ENCODE results near the gene KAZN.

Gene KAZN

GRCh38 chr1:15068997-15069396 lies 470.5 kb downstream of the KAZN start:
- no peaks in the 10 kb centered on the region for H3K27me3 Mint-ChIP-seq
- H3K9me3 Mint-ChIP-seq: no peaks in the 10 kb centered on the region
- DNase-seq (no peak), ATAC-seq (no peak)
- H3K27ac Mint-ChIP-seq: no peak overlapping the region
- H3K4me1 Mint-ChIP-seq: peaks cover 2% of the 10 kb centered on the region
- no peak overlapping the region for H3K4me3 Mint-ChIP-seq
- no peaks in the 10 kb centered on the region for H3K36me3 Mint-ChIP-seq (ENCODE audit: low read depth)

GRCh38 chr1:15070145-15070748 lies 471.8 kb downstream of the KAZN start:
- H3K4me1 Mint-ChIP-seq: peaks cover 2% of the 10 kb centered on the region
- no peak for DNase-seq
- no peaks in the 10 kb centered on the region for H3K9me3 Mint-ChIP-seq
- H3K27me3 Mint-ChIP-seq: no peaks in the 10 kb centered on the region
- no peak overlapping the region for H3K4me3 Mint-ChIP-seq
- H3K36me3 Mint-ChIP-seq (ENCODE audit: low read depth): no peaks in the 10 kb centered on the region
- no peak for ATAC-seq
- no peak overlapping the region for H3K27ac Mint-ChIP-seq

GRCh38 chr1:15071936-15072335 lies 473.5 kb downstream of the KAZN start:
- H3K27me3 Mint-ChIP-seq: no peaks in the 10 kb centered on the region
- H3K27ac Mint-ChIP-seq: no peak overlapping the region
- no peaks in the 10 kb centered on the region for H3K4me1 Mint-ChIP-seq
- no peaks in the 10 kb centered on the region for H3K9me3 Mint-ChIP-seq
- no peak for DNase-seq
- no peaks in the 10 kb centered on the region for H3K36me3 Mint-ChIP-seq (ENCODE audit: low read depth)
- ATAC-seq: no peak
- no peak overlapping the region for H3K4me3 Mint-ChIP-seq

- no peaks in the 10 kb centered on the region for H3K9me3 Mint-ChIP-seq
- no peaks in the 10 kb centered on the region for H3K36me3 Mint-ChIP-seq (ENCODE audit: low read depth)
- ATAC-seq (no peak), DNase-seq (no peak)
- no peak overlapping the region for H3K27ac Mint-ChIP-seq
- H3K27me3 Mint-ChIP-seq: peaks cover 2% of the 10 kb centered on the region
- H3K4me1 Mint-ChIP-seq: no peaks in the 10 kb centered on the region
- no peak overlapping the region for H3K4me3 Mint-ChIP-seq
These were observed 475.4 kb downstream of the KAZN start for GRCh38 chr1:15073799-15074308.

DNA sequence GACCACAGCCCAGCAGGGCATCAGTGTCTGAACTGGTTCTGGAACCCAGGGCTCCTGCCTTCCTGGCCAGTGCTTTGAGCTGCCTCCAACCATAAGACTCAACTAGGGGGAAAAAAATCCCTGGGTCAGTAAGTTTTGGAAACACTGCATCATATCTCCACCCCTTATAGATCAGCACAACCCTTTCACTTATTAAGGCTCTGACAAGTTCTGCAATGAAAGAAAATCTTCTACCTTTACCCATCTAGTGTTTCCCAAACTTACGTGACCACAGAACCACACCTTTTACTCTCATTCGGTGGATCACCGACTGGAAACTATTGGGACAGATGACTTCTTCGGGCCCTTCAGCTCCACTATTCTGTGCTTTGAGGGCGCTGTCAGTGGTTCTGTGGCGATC lies 476.7 kb downstream of the KAZN start:
- Mint-ChIP-seq H3K36me3 (ENCODE audit: low read depth) (no peaks in the 10 kb centered on the region), H3K27ac (no peak overlapping the region), H3K4me3 (no peak overlapping the region), H3K27me3 (peaks cover 2% of the 10 kb centered on the region), H3K4me1 (no peaks in the 10 kb centered on the region), H3K9me3 (no peaks in the 10 kb centered on the region)
- DNase-seq: no peak
- no peak for ATAC-seq

- H3K27me3 Mint-ChIP-seq: peaks cover 2% of the 10 kb centered on the region
- H3K36me3 Mint-ChIP-seq (ENCODE audit: low read depth): no peaks in the 10 kb centered on the region
- H3K4me3 Mint-ChIP-seq: no peak overlapping the region
- no peaks in the 10 kb centered on the region for H3K9me3 Mint-ChIP-seq
- H3K27ac Mint-ChIP-seq: no peak overlapping the region
- H3K4me1 Mint-ChIP-seq: no peaks in the 10 kb centered on the region
- ATAC-seq (no peak), DNase-seq (no peak)
These were observed 477.3 kb downstream of the KAZN start for GRCh38 chr1:15075817-15076216.

DNA sequence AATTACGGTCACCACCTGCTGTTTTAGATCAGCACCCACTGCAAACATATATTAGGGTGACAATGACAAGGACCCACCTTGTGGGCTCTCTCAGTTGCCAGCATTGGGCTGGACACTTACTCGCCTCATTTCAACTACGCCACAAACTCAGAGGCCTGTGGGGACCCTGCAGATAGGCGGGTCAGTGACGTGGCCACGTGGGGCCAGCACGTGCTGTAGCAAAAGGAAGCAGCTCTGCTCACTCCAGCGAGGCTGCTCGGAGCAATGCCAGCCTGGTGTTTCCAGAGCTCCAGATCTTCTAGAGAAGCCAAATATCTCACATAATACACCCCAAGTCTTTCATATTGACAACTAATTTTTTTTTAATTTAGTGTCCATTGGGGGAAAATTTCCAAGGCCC lies 478.3 kb downstream of the KAZN start:
- Mint-ChIP-seq H3K36me3 (ENCODE audit: low read depth) (no peaks in the 10 kb centered on the region), H3K27ac (no peak overlapping the region), H3K4me1 (no peaks in the 10 kb centered on the region), H3K27me3 (peaks cover 2% of the 10 kb centered on the region), H3K9me3 (no peaks in the 10 kb centered on the region), H3K4me3 (no peak overlapping the region)
- no peak for ATAC-seq
- no peak for DNase-seq

GRCh38 chr1:15077384-15077783 lies 478.9 kb downstream of the KAZN start:
- Mint-ChIP-seq H3K27me3 (peaks cover 2% of the 10 kb centered on the region), H3K4me3 (no peak overlapping the region), H3K4me1 (no peaks in the 10 kb centered on the region), H3K9me3 (no peaks in the 10 kb centered on the region), H3K27ac (no peak overlapping the region), H3K36me3 (ENCODE audit: low read depth) (no peaks in the 10 kb centered on the region)
- ATAC-seq: no peak
- no peak for DNase-seq

DNA sequence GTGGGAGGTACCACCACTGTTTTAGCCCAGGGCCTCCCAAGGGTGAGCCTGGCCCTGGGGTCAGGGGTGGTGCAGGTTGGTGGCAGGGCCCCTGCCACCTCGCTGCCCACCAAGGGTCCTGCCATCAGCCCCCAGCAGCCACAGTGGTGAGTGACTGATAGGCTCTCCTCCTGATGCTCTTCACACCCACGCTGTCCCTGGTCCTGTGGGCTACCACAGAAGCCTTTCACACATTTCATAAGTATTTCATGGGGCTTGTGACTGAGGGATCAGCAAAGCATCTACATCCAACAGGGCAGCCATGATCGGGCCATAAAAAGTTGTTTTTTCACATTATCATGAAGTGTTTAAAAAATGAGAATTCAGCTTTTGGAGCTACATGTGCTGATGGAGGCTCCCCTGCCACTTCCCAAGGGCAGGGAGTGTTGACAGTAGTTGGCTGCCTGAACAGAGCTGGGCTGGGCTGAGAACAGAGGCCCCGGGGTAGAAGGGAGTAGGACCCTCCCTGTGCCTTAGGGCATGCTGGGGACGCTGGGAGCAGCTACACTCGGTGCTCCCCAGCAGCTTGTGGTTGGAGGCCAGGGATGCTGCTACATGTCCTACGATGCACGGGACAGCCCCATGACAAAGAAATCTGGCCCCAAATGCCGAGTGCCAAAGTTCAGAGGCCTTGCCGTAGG lies 482.0 kb downstream of the KAZN start:
- Mint-ChIP-seq H3K4me1 (no peaks in the 10 kb centered on the region), H3K27me3 (peaks cover 2% of the 10 kb centered on the region), H3K36me3 (ENCODE audit: low read depth) (no peaks in the 10 kb centered on the region), H3K27ac (no peak overlapping the region), H3K9me3 (no peaks in the 10 kb centered on the region), H3K4me3 (no peak overlapping the region)
- ATAC-seq: peak; percentile 41
- DNase-seq: no peak

GRCh38 chr1:15081102-15081501 lies 482.6 kb downstream of the KAZN start:
- Mint-ChIP-seq H3K27me3 (peaks cover 2% of the 10 kb centered on the region), H3K36me3 (ENCODE audit: low read depth) (no peaks in the 10 kb centered on the region), H3K9me3 (no peaks in the 10 kb centered on the region), H3K4me1 (no peaks in the 10 kb centered on the region), H3K4me3 (no peak overlapping the region), H3K27ac (no peak overlapping the region)
- ATAC-seq (no peak), DNase-seq (no peak)

DNA sequence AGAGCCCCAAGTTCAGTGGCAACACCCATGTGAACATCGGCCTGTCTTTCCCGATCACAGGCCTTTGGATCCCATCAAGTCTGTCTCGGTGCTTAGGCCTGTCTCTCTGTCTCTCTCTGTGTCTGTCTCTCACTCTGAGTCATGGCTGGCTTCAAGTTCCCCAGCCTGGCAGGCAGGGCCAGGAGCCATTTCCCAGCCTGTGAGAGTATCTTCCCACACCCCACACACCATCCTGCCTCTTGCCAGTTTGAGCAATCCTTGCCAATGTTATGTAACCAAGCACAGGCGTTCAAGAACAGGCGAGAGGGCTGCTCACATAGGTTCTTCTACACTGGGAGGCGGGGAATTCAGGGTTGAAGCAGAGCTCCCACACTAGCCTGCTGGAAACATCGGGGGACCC lies 485.1 kb downstream of the KAZN start:
- H3K9me3 Mint-ChIP-seq: no peaks in the 10 kb centered on the region
- ATAC-seq (no peak), DNase-seq (no peak)
- no peak overlapping the region for H3K4me3 Mint-ChIP-seq
- H3K27ac Mint-ChIP-seq: no peak overlapping the region
- no peaks in the 10 kb centered on the region for H3K4me1 Mint-ChIP-seq
- no peaks in the 10 kb centered on the region for H3K27me3 Mint-ChIP-seq
- H3K36me3 Mint-ChIP-seq (ENCODE audit: low read depth): no peaks in the 10 kb centered on the region

GRCh38 chr1:15088281-15088971 lies 489.9 kb downstream of the KAZN start:
- Mint-ChIP-seq H3K4me1 (peaks cover 4% of the 10 kb centered on the region), H3K9me3 (no peaks in the 10 kb centered on the region), H3K27me3 (peaks cover 3% of the 10 kb centered on the region), H3K36me3 (ENCODE audit: low read depth) (no peaks in the 10 kb centered on the region), H3K4me3 (no peak overlapping the region), H3K27ac (no peak overlapping the region)
- ATAC-seq (no peak), DNase-seq (no peak)

GRCh38 chr1:15089258-15089992 lies 490.9 kb downstream of the KAZN start:
- H3K9me3 Mint-ChIP-seq: no peaks in the 10 kb centered on the region
- peaks cover 4% of the 10 kb centered on the region for H3K4me1 Mint-ChIP-seq
- no peak for DNase-seq
- H3K27me3 Mint-ChIP-seq: peaks cover 3% of the 10 kb centered on the region
- ATAC-seq: no peak
- no peak overlapping the region for H3K27ac Mint-ChIP-seq
- no peaks in the 10 kb centered on the region for H3K36me3 Mint-ChIP-seq (ENCODE audit: low read depth)
- no peak overlapping the region for H3K4me3 Mint-ChIP-seq

- Mint-ChIP-seq H3K4me1 (peaks cover 4% of the 10 kb centered on the region), H3K36me3 (ENCODE audit: low read depth) (no peaks in the 10 kb centered on the region), H3K27me3 (peaks cover 3% of the 10 kb centered on the region), H3K27ac (no peak overlapping the region), H3K4me3 (no peak overlapping the region), H3K9me3 (no peaks in the 10 kb centered on the region)
- DNase-seq (peak; percentile 11), ATAC-seq (no peak)
These were observed 491.9 kb downstream of the KAZN start for GRCh38 chr1:15090373-15090772.

Measured in activated naive CD8-positive, alpha-beta T cell treated with anti-CD3 and anti-CD28 coated beads, Interleukin-2, amount 50 U/mL, for 24 hours (primary cell).